ENCODE results near the gene HCK. TPM values are rescaled to one million over a fixed set of nuclear protein-coding genes. Genes with fewer than 3 reads are reported as not detected.

Gene HCK
- total RNA-seq, 5 donors from 2014 or later (not counting 1 experiment from before 2014, with no cell fraction given) = 0.29 to 1.5 (median 0.73) TPM

DNA sequence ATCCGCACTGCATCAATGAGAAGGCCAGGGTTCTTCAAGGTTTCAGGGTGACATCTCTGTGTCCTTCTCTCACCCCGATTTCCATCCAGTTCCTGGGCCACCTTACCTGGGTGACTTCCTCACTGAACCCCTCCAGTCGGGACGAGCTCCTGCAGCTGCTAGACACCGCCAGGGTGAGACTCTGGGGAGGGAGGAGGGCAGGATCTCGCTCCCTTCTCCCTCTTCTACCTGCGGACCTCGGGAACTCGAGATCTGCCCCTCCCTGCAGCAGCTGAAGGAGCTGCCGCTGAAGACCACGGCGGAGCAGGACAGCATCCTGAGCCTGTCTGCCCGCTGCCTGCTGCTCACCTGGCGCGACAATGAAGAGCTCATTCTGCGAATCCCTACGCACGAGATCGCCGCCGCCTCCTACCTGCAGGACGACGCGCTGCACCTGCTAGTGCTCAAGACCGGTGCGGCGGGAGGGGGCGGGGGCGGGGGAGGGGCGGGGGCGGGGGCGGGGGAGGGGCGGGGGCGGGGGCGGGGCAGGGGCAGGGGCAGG is 34.3 kb upstream of the HCK start:
- ChIA-PET POLR2A (no interaction called here), CTCF (interaction anchor here (0.6 to 1.5 kb wide), 9 partner anchors 10 to 450 kb away, joined by 3 to 6 read pairs (median 3); partner anchors contain the start of gene PDRG1 (in 1 of the 2))
- H3K27me3 Mint-ChIP-seq = peaks cover 60 to 69% of the 10 kb centered on the region in 2 donors
- H3K36me3 ChIP-seq (ENCODE audit: control insufficient read depth in 2 of 2, extremely low read depth in 1 of 2, insufficient read depth in 1 of 2, low read length in 1 of 2) = no peaks in the 10 kb centered on the region
- no peak overlapping the region for H3K27ac ChIP-seq (ENCODE audit: low read length)
- H3K27me3 ChIP-seq (replicated peaks in 1 of 2; ENCODE audit: control insufficient read depth in 2 of 2, extremely low read depth in 1 of 2, insufficient read depth in 2 of 2, low read length in 1 of 2) = peaks cover 10 to 58% of the 10 kb centered on the region in 2 experiments
- WGBS (ENCODE audit: insufficient coverage) = 7% methylated on average over 9 of the region's 35 CpGs
- ATAC-seq (replicated peaks in 1 of 4) (peak; percentile 67 to 79 (median 72)), DNase-seq (peak in 33 of 35 experiments; percentile 25 to 74 (median 51))
- no peaks in the 10 kb centered on the region for H3K36me3 Mint-ChIP-seq
- H3K4me1 Mint-ChIP-seq = peaks cover 19 to 26% (median 24%) of the 10 kb centered on the region in 3 donors
- H3K9me3 Mint-ChIP-seq = no peaks in the 10 kb centered on the region
- no peak overlapping the region for H3K4me3 ChIP-seq (ENCODE audit: control insufficient read depth in 1 of 2, extremely low read depth in 1 of 2, low read length in 1 of 2)
- peaks cover 0 to 23% of the 10 kb centered on the region in 2 experiments for H3K4me1 ChIP-seq (ENCODE audit: control insufficient read depth in 1 of 2, extremely low read depth in 1 of 2, insufficient read depth in 2 of 2, low read length in 2 of 2)
- no peaks in the 10 kb centered on the region for H3K9me3 ChIP-seq
- peak overlapping the region; percentile 73 to 79 (median 73) for H3K4me3 Mint-ChIP-seq
- no peak overlapping the region for H3K27ac Mint-ChIP-seq

DNA sequence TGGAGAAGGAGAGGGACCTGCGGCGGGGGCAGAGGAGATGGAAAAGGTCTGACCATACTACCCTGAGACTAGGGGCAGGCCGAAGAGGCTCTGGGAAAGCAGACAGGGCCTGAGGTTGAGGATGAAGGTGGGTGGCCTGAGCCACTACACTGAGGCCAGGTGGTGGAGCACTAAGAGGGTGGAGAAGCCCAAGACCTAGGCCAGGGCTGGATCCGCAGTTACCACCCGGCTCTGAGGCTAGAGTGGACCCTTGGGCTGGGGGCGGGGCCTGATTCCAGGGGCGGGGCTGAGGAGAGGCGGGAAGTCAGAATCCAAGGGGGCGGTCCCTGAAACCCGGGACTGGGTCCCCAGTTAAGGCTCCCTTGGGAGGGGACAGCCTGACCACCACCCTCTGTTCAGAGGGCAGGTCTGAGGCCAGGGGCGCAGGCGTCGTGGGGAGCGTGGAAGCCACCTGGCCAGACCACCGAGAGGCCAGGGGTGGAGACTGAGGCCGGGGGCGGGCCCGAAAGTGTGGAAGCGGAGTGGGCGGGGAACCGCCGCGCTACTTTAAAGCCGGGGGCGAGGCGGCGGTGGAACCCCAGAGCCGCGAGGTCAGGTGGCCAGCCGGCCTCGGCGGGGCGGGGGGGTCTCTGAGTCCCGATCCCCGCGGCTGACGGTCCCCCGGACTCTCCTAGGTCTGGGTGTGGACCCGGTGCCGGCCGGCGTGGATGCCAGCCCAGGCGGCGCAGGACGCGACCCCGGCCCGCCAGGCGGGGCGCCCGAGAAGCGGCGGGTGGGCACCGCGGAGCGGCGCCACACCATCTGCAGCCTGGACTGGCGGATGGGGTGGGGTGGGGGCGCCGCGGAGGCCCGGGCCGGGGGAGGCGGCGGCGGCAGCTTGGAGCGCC is 33.5 kb upstream of the HCK start:
- peak overlapping the region; percentile 73 to 79 (median 76) for H3K4me3 Mint-ChIP-seq
- peaks cover 0 to 23% of the 10 kb centered on the region in 2 experiments for H3K4me1 ChIP-seq (ENCODE audit: control insufficient read depth in 1 of 2, extremely low read depth in 1 of 2, insufficient read depth in 2 of 2, low read length in 2 of 2)
- peaks cover 67 to 77% of the 10 kb centered on the region in 2 donors for H3K27me3 Mint-ChIP-seq
- ChIA-PET POLR2A (no interaction called here), CTCF (interaction anchor here (0.6 to 1.5 kb wide), 6 partner anchors 11 to 449 kb away, joined by 3 to 5 read pairs (median 3); partner anchors contain the start of gene PDRG1 (in 1 of the 2))
- ATAC-seq (replicated peaks in 1 of 4) (peak; percentile 54 to 66 (median 60)), DNase-seq (peak in 28 of 35 experiments; percentile 12 to 54 (median 29))
- H3K27ac ChIP-seq (ENCODE audit: low read length) = no peak overlapping the region
- H3K36me3 Mint-ChIP-seq = no peaks in the 10 kb centered on the region
- H3K36me3 ChIP-seq (ENCODE audit: control insufficient read depth in 2 of 2, extremely low read depth in 1 of 2, insufficient read depth in 1 of 2, low read length in 1 of 2) = no peaks in the 10 kb centered on the region
- no peaks in the 10 kb centered on the region for H3K9me3 Mint-ChIP-seq
- no peak overlapping the region for H3K27ac Mint-ChIP-seq
- WGBS (ENCODE audit: insufficient coverage) = 1% methylated on average over 66 of the region's 67 CpGs
- H3K4me1 Mint-ChIP-seq = peaks cover 19 to 26% (median 24%) of the 10 kb centered on the region in 3 donors
- peak overlapping the region; percentile 46 to 49 for H3K4me3 ChIP-seq (ENCODE audit: control insufficient read depth in 1 of 2, extremely low read depth in 1 of 2, low read length in 1 of 2)
- H3K27me3 ChIP-seq (replicated peaks in 1 of 2; ENCODE audit: control insufficient read depth in 2 of 2, extremely low read depth in 1 of 2, insufficient read depth in 2 of 2, low read length in 1 of 2) = peaks cover 10 to 63% of the 10 kb centered on the region in 2 experiments
- no peaks in the 10 kb centered on the region for H3K9me3 ChIP-seq

- H3K27me3 ChIP-seq (replicated peaks in 1 of 2; ENCODE audit: control insufficient read depth in 2 of 2, extremely low read depth in 1 of 2, insufficient read depth in 2 of 2, low read length in 1 of 2) = peaks cover 10 to 64% of the 10 kb centered on the region in 2 experiments
- under 1% methylated on average over 41 of the region's 42 CpGs for WGBS (ENCODE audit: insufficient coverage)
- H3K9me3 ChIP-seq = no peaks in the 10 kb centered on the region
- peak overlapping the region; percentile 76 to 89 (median 79) for H3K4me3 Mint-ChIP-seq
- H3K4me3 ChIP-seq (ENCODE audit: control insufficient read depth in 1 of 2, extremely low read depth in 1 of 2, low read length in 1 of 2) = no peak overlapping the region
- H3K4me1 Mint-ChIP-seq = peaks cover 19 to 26% (median 24%) of the 10 kb centered on the region in 3 donors
- no peaks in the 10 kb centered on the region for H3K36me3 Mint-ChIP-seq
- DNase-seq = no peak
- peaks cover 0 to 23% of the 10 kb centered on the region in 2 experiments for H3K4me1 ChIP-seq (ENCODE audit: control insufficient read depth in 1 of 2, extremely low read depth in 1 of 2, insufficient read depth in 2 of 2, low read length in 2 of 2)
- ChIA-PET CTCF (no interaction called here), POLR2A (no interaction called here)
- no peak for ATAC-seq (replicated peaks in 1 of 4)
- H3K27ac ChIP-seq (ENCODE audit: low read length) = no peak overlapping the region
- H3K27ac Mint-ChIP-seq = no peak overlapping the region
- peaks cover 73 to 83% of the 10 kb centered on the region in 2 donors for H3K27me3 Mint-ChIP-seq
- no peaks in the 10 kb centered on the region for H3K9me3 Mint-ChIP-seq
- no peaks in the 10 kb centered on the region for H3K36me3 ChIP-seq (ENCODE audit: control insufficient read depth in 2 of 2, extremely low read depth in 1 of 2, insufficient read depth in 1 of 2, low read length in 1 of 2)
These were observed 32.9 kb upstream of the HCK start for GRCh38 chr20:32019156-32019510.

DNA sequence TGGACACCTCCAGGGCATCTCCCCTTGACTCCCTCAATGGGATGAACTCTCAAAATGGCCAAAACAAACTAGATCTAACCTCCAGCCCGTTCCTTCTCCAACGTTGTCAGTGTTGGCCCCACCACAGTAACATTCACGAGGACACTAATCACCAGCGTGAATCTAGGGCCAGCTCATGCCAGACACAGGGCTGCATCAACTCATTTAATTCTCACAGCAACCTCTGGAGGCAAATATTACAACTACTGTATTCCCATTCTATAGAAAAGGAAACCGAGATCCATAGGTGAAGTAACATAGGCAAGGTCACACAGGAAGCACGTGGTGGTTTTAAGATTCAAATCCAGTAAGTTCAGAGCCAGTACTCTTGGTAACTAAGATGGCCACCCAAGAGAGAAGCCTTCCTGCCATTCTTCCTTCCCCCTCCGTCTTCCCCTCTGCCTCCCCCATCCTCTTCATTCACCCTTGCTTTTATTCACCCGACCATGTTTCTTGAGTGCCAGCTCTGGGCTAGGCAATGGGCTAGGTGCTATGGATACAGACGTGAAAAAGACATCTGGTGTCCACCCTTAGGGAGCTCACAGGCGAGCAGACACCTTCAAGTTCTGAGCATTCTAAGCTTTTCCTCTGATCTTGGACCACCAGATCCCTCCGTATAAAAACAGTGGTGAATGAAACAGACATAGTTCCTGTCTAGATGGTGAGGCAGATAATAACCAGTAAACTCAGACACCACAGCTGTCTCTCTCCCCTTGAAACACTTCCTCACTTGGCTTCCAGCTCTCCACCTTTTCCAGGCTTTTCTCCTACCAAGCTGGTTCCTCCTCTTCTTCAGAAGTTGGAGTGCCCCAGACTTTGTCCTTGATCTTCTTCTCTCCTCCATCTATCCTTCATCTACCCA is 32.2 kb upstream of the HCK start:
- peaks cover 77% of the 10 kb centered on the region in 2 donors for H3K27me3 Mint-ChIP-seq
- no peaks in the 10 kb centered on the region for H3K36me3 ChIP-seq (ENCODE audit: control insufficient read depth in 2 of 2, extremely low read depth in 1 of 2, insufficient read depth in 1 of 2, low read length in 1 of 2)
- H3K27ac Mint-ChIP-seq = peak overlapping the region in 1 of 2 donors; percentile 12
- CTCF ChIA-PET = interaction anchor here (0.7 to 1.7 kb wide), 2 partner anchors 12 to 68 kb away, joined by 3 to 7 read pairs; partner anchors contain the start of gene PDRG1 (in 1 of the 2)
- no peak overlapping the region for H3K27ac ChIP-seq (ENCODE audit: low read length)
- H3K4me1 ChIP-seq (ENCODE audit: control insufficient read depth in 1 of 2, extremely low read depth in 1 of 2, insufficient read depth in 2 of 2, low read length in 2 of 2) = peaks cover 0 to 23% of the 10 kb centered on the region in 2 experiments
- H3K4me3 Mint-ChIP-seq = peak overlapping the region; percentile 76 to 89 (median 79)
- H3K9me3 ChIP-seq = no peaks in the 10 kb centered on the region
- H3K9me3 Mint-ChIP-seq = no peaks in the 10 kb centered on the region
- H3K4me1 Mint-ChIP-seq = peaks cover 19 to 26% (median 24%) of the 10 kb centered on the region in 3 donors
- peaks cover 10 to 61% of the 10 kb centered on the region in 2 experiments for H3K27me3 ChIP-seq (replicated peaks in 1 of 2; ENCODE audit: control insufficient read depth in 2 of 2, extremely low read depth in 1 of 2, insufficient read depth in 2 of 2, low read length in 1 of 2)
- WGBS (ENCODE audit: insufficient coverage) = 6% methylated on average over 6 of the region's 11 CpGs
- ATAC-seq (replicated peaks in 1 of 4) (no peak), DNase-seq (peak in 1 of 35 experiments; percentile 8)
- POLR2A ChIA-PET = no interaction called here
- no peak overlapping the region for H3K4me3 ChIP-seq (ENCODE audit: control insufficient read depth in 1 of 2, extremely low read depth in 1 of 2, low read length in 1 of 2)
- H3K36me3 Mint-ChIP-seq = no peaks in the 10 kb centered on the region

DNA sequence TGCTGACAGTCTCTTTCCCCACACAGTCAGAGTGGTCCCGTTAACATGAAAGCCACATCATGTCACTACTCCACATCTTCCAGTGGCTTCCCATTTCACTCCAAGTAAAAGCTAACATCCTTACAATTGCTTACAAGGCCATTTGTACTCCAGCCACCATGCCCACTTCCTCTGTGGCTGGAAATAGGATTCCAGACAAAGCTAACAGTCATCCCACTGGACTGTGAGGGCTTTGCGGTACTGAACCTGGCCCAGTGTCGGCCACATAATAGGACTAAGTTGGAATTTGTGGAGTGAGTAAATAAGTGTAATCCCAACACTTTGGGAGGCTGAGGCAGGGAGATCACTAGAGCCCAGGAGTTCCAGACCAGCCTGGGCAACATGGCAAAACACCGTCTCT is 31.0 kb upstream of the HCK start:
- peaks cover 7 to 63% of the 10 kb centered on the region in 2 experiments for H3K27me3 ChIP-seq (replicated peaks in 1 of 2; ENCODE audit: control insufficient read depth in 2 of 2, extremely low read depth in 1 of 2, insufficient read depth in 2 of 2, low read length in 1 of 2)
- peaks cover 19 to 26% (median 24%) of the 10 kb centered on the region in 3 donors for H3K4me1 Mint-ChIP-seq
- peaks cover 65 to 72% of the 10 kb centered on the region in 2 donors for H3K27me3 Mint-ChIP-seq
- no peaks in the 10 kb centered on the region for H3K9me3 Mint-ChIP-seq
- WGBS (ENCODE audit: insufficient coverage) = 100% methylated on average over 1 of the region's 4 CpGs
- ATAC-seq (replicated peaks in 1 of 4) = no peak
- H3K36me3 ChIP-seq (ENCODE audit: control insufficient read depth in 2 of 2, extremely low read depth in 1 of 2, insufficient read depth in 1 of 2, low read length in 1 of 2) = no peaks in the 10 kb centered on the region
- H3K36me3 Mint-ChIP-seq = no peaks in the 10 kb centered on the region
- H3K4me1 ChIP-seq (ENCODE audit: control insufficient read depth in 1 of 2, extremely low read depth in 1 of 2, insufficient read depth in 2 of 2, low read length in 2 of 2) = peaks cover 0 to 23% of the 10 kb centered on the region in 2 experiments
- no peak overlapping the region for H3K4me3 Mint-ChIP-seq
- no peak for DNase-seq
- H3K27ac ChIP-seq (ENCODE audit: low read length) = no peak overlapping the region
- POLR2A ChIA-PET = no interaction called here
- H3K9me3 ChIP-seq = no peaks in the 10 kb centered on the region
- CTCF ChIA-PET = interaction anchor here in 1 of 2 donors (0.8 to 1.7 kb wide), 2 partner anchors 10 to 198 kb away, joined by 3 to 7 read pairs; no protein-coding TSS in a partner anchor
- H3K27ac Mint-ChIP-seq = no peak overlapping the region
- no peak overlapping the region for H3K4me3 ChIP-seq (ENCODE audit: control insufficient read depth in 1 of 2, extremely low read depth in 1 of 2, low read length in 1 of 2)

Data from T-cell (primary cell).